Ectodermal cell (in vitro differentiated cells): ENCODE results near the gene THSD7B.

Source experiments
- H3K27ac ChIP-seq: 2 replicates; pipeline ENCODE4 v1.7.0; 2013; ENCODE audit warnings: mild to moderate bottlenecking, low read depth, low read length; ENCODE audit not compliant: insufficient read depth, poor library complexity, severe bottlenecking
- H3K27me3 ChIP-seq: 2 replicates; pipeline ENCODE4 v1.7.0; 2013; ENCODE audit warnings: mild to moderate bottlenecking, low read length; ENCODE audit not compliant: insufficient read depth, control insufficient read depth, poor library complexity, severe bottlenecking
- H3K36me3 ChIP-seq: one replicate; pipeline ENCODE4 v1.7.0; 2013; ENCODE audit warnings: low read length; ENCODE audit not compliant: control insufficient read depth, insufficient read depth
- H3K4me1 ChIP-seq: one replicate; pipeline ENCODE4 v1.7.0; 2013; ENCODE audit warnings: low read length; ENCODE audit not compliant: control insufficient read depth, insufficient read depth
- H3K4me3 ChIP-seq: 2 replicates; pipeline ENCODE4 v1.7.0; 2013; ENCODE audit warnings: low read depth, low read length, control low read depth; ENCODE audit not compliant: insufficient read depth
- H3K9me3 ChIP-seq: 2 replicates; pipeline ENCODE4 v1.7.0; 2013; ENCODE audit warnings: mild to moderate bottlenecking, low read length, moderate library complexity; ENCODE audit not compliant: control insufficient read depth
- WGBS, 2 experiments: methylation state at CpG; one replicate each; pipeline ENCODE4 v1.1.7; 2013; ENCODE audit warnings: missing lambda C conversion rate in 2 of 2; 5-methylcytosine and 5-hydroxymethylcytosine counted together

Gene THSD7B

GRCh38 chr2:137221797-137222492, 456.6 kb downstream of the THSD7B start:
- WGBS, 2 experiments: 95 to 97% methylated on average over 2 of the region's 2 CpGs
- no peaks in the 10 kb centered on the region for H3K36me3 ChIP-seq
- H3K9me3 ChIP-seq: no peaks in the 10 kb centered on the region
- H3K4me1 ChIP-seq: no peaks in the 10 kb centered on the region
- H3K27ac ChIP-seq: no peak overlapping the region
- H3K4me3 ChIP-seq: no peak overlapping the region
- H3K27me3 ChIP-seq: no peaks in the 10 kb centered on the region

GRCh38 chr2:137223722-137224121, 458.4 kb downstream of the THSD7B start:
- Histone ChIP-seq H3K27me3 (no peaks in the 10 kb centered on the region), H3K9me3 (no peaks in the 10 kb centered on the region), H3K4me3 (no peak overlapping the region), H3K27ac (no peak overlapping the region), H3K36me3 (no peaks in the 10 kb centered on the region), H3K4me1 (no peaks in the 10 kb centered on the region)
- WGBS, 2 experiments: 84 to 96% methylated on average over 5 of the region's 5 CpGs

- Histone ChIP-seq H3K27me3 (no peaks in the 10 kb centered on the region), H3K36me3 (no peaks in the 10 kb centered on the region), H3K27ac (no peak overlapping the region), H3K9me3 (no peaks in the 10 kb centered on the region), H3K4me1 (no peaks in the 10 kb centered on the region), H3K4me3 (no peak overlapping the region)
- WGBS, 2 experiments: 88% methylated on average over 4 of the region's 4 CpGs
These were observed 463.2 kb downstream of the THSD7B start for GRCh38 chr2:137228566-137228965.

GRCh38 chr2:137229834-137230233, 464.5 kb downstream of the THSD7B start:
- no peak overlapping the region for H3K27ac ChIP-seq
- 90 to 91% methylated on average over 3 to 5 of the region's 5 CpGs for WGBS, 2 experiments

GRCh38 chr2:137231628-137232027, 466.3 kb downstream of the THSD7B start:
- no peak overlapping the region for H3K4me3 ChIP-seq
- no peaks in the 10 kb centered on the region for H3K36me3 ChIP-seq
- H3K4me1 ChIP-seq: no peaks in the 10 kb centered on the region
- no peaks in the 10 kb centered on the region for H3K9me3 ChIP-seq
- no peak overlapping the region for H3K27ac ChIP-seq
- WGBS, 2 experiments: 40 to 49% methylated on average over 4 of the region's 4 CpGs
- no peaks in the 10 kb centered on the region for H3K27me3 ChIP-seq

More at GRCh38 chr2:137229834-137230233, 464.5 kb downstream of the THSD7B start:
- H3K27me3 ChIP-seq: no peaks in the 10 kb centered on the region
- H3K4me1 ChIP-seq: no peaks in the 10 kb centered on the region
- no peaks in the 10 kb centered on the region for H3K36me3 ChIP-seq
- H3K4me3 ChIP-seq: no peak overlapping the region
- H3K9me3 ChIP-seq: no peaks in the 10 kb centered on the region

GRCh38 chr2:137232076-137232475, 466.7 kb downstream of the THSD7B start:
- Histone ChIP-seq H3K9me3 (no peaks in the 10 kb centered on the region), H3K27ac (no peak overlapping the region), H3K4me1 (no peaks in the 10 kb centered on the region), H3K4me3 (no peak overlapping the region), H3K27me3 (no peaks in the 10 kb centered on the region), H3K36me3 (no peaks in the 10 kb centered on the region)
- WGBS, 2 experiments: 96% methylated on average over 2 of the region's 2 CpGs; no CpG with 5 or more reads in 1 of the 2 experiments

GRCh38 chr2:137233091-137233490, 467.7 kb downstream of the THSD7B start:
- Histone ChIP-seq H3K4me3 (no peak overlapping the region), H3K9me3 (no peaks in the 10 kb centered on the region), H3K27me3 (no peaks in the 10 kb centered on the region), H3K4me1 (no peaks in the 10 kb centered on the region), H3K36me3 (no peaks in the 10 kb centered on the region), H3K27ac (no peak overlapping the region)
- WGBS, 2 experiments: 95 to 100% methylated on average over 1 to 2 of the region's 3 CpGs

- no peaks in the 10 kb centered on the region for H3K36me3 ChIP-seq
- H3K4me3 ChIP-seq: no peak overlapping the region
- no peaks in the 10 kb centered on the region for H3K9me3 ChIP-seq
- H3K27me3 ChIP-seq: no peaks in the 10 kb centered on the region
- no peaks in the 10 kb centered on the region for H3K4me1 ChIP-seq
- WGBS, 2 experiments: 92 to 97% methylated on average over 4 of the region's 4 CpGs
- no peak overlapping the region for H3K27ac ChIP-seq
These were observed 471.7 kb downstream of the THSD7B start for GRCh38 chr2:137237055-137237454.

GRCh38 chr2:137238065-137238464, 472.7 kb downstream of the THSD7B start:
- Histone ChIP-seq H3K27me3 (no peaks in the 10 kb centered on the region), H3K4me1 (no peaks in the 10 kb centered on the region), H3K9me3 (no peaks in the 10 kb centered on the region), H3K4me3 (no peak overlapping the region), H3K36me3 (no peaks in the 10 kb centered on the region), H3K27ac (no peak overlapping the region)
- 97 to 100% methylated on average over 3 of the region's 3 CpGs for WGBS, 2 experiments

- 93 to 97% methylated on average over 3 to 4 of the region's 4 CpGs for WGBS, 2 experiments
- Histone ChIP-seq H3K27ac (no peak overlapping the region), H3K9me3 (no peaks in the 10 kb centered on the region), H3K4me3 (no peak overlapping the region), H3K36me3 (no peaks in the 10 kb centered on the region), H3K4me1 (no peaks in the 10 kb centered on the region), H3K27me3 (no peaks in the 10 kb centered on the region)
These were observed 484.3 kb downstream of the THSD7B start for GRCh38 chr2:137249463-137250130.
